ENCODE results near the gene YWHAE. TPM values are rescaled to one million over a fixed set of nuclear protein-coding genes. Genes with fewer than 3 reads are reported as not detected.
"Not testable (repeated sequence)": the region's sequence is repeated elsewhere in the genome, so short reads cannot be mapped to it uniquely, and the experiment has no call there.

YWHAE gene
- total RNA-seq, 1 experiment from 2014 or later = 370 TPM

DNA sequence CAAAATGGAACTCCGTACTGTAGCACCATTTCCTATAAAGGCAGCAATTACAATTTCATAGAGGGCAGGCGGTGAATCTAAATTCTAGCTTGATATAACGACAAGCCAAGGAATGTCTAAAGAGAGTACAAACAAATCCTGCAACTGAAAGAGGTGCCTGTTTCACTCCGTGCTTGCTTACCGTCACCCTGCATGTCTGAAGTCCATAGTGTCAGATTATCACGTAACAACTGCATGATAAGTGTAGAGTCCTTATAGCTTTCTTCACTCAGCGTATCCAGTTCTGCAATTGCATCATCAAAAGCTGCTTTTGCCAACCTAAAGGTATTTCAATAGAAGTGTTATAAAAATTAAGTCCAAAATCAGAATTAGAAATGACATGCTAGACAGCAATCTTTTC is 46.0 kb downstream of the YWHAE start:
- Histone ChIP-seq H3K4me3 (no peak overlapping the region), H3K4me1 (replicated peaks) (no peaks in the 10 kb centered on the region), H3K9me3 (replicated peaks) (no peaks in the 10 kb centered on the region), H3K27me3 (replicated peaks) (no peaks in the 10 kb centered on the region), H3K27ac (no peak overlapping the region), H3K36me3 (peaks cover 87% of the 10 kb centered on the region)
- no peak for DNase-seq (ENCODE audit: low read depth in 1 of 2, low spot score in 2 of 2)

DNA sequence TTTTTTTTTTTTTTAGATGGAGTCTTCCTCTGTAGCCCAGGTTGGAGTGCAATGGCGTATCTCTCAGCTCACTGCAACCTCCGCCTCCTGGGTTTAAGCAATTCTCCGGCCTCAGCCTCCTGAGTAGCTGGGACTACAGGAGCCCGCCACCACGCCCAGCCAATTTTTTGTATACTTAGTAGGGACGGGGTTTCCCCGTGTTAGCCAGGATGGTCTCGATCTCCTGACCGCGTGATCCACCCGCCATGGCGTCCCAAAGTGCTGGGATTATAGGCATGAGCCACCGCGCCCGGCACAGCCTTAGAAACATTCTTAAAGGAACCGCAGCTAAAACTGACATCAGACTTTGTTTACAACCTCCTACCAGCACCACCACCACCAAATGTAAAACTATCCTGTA is 47.5 kb downstream of the YWHAE start:
- not testable (repeated sequence) for DNase-seq (ENCODE audit: low read depth in 1 of 2, low spot score in 2 of 2); H3K4me3 ChIP-seq

DNA sequence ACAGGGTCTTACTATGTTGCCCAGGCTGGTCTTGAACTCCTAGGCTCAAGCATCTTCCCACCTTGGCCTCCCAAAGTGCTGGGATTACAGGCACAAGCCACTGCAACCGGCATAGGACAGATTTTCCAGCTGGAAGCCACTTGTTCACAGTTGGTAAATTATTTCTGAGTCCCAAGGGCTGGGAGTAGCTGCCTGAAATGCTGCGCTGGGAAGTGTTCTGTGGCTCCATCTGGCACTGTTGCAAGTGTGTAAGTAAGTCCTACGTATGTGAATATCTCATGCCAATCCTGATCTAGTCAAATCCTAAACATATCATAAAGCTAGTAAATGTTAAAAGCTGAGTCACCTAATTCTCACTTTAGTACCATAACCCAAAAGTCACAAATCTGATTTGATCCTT is 48.1 kb downstream of the YWHAE start:
- no peak overlapping the region for H3K27ac ChIP-seq
- peaks cover 15% of the 10 kb centered on the region for H3K4me1 ChIP-seq (replicated peaks)
- no peaks in the 10 kb centered on the region for H3K9me3 ChIP-seq (replicated peaks)
- peaks cover 91% of the 10 kb centered on the region for H3K36me3 ChIP-seq
- H3K4me3 ChIP-seq = no peak overlapping the region
- no peak for DNase-seq (ENCODE audit: low read depth in 1 of 2, low spot score in 2 of 2)
- no peaks in the 10 kb centered on the region for H3K27me3 ChIP-seq (replicated peaks)

More for the DNA sequence above, 47.5 kb downstream of the YWHAE start:
- H3K27me3 ChIP-seq (replicated peaks); H3K9me3 ChIP-seq (replicated peaks); H3K27ac ChIP-seq: not testable (repeated sequence)
- H3K4me1 ChIP-seq (replicated peaks) = peaks cover 13% of the 10 kb centered on the region
- peaks cover 89% of the 10 kb centered on the region for H3K36me3 ChIP-seq

DNA sequence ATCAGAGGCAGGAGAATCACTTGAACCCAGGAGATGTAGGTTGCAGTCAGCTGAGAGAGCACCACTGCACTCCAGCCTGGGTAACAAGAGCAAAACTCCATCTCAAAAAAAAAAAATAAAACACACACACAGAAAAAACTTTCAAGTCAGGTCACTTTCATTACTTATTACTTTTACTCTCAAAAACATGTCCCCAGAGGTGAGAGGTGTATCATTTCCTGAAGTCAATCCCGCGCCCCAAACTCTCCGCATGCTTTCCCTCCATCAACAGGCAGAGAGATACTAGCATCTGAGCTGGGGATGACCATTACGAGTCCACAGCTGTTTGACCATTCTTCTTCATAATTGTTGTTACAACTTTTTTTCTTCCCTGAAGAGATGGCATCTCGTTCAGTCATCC is 48.7 kb downstream of the YWHAE start:
- no peak overlapping the region for H3K27ac ChIP-seq
- peaks cover 91% of the 10 kb centered on the region for H3K36me3 ChIP-seq
- no peaks in the 10 kb centered on the region for H3K9me3 ChIP-seq (replicated peaks)
- H3K4me3 ChIP-seq = no peak overlapping the region
- H3K4me1 ChIP-seq (replicated peaks) = peaks cover 15% of the 10 kb centered on the region
- no peaks in the 10 kb centered on the region for H3K27me3 ChIP-seq (replicated peaks)
- DNase-seq (ENCODE audit: low read depth in 1 of 2, low spot score in 2 of 2) = no peak

DNA sequence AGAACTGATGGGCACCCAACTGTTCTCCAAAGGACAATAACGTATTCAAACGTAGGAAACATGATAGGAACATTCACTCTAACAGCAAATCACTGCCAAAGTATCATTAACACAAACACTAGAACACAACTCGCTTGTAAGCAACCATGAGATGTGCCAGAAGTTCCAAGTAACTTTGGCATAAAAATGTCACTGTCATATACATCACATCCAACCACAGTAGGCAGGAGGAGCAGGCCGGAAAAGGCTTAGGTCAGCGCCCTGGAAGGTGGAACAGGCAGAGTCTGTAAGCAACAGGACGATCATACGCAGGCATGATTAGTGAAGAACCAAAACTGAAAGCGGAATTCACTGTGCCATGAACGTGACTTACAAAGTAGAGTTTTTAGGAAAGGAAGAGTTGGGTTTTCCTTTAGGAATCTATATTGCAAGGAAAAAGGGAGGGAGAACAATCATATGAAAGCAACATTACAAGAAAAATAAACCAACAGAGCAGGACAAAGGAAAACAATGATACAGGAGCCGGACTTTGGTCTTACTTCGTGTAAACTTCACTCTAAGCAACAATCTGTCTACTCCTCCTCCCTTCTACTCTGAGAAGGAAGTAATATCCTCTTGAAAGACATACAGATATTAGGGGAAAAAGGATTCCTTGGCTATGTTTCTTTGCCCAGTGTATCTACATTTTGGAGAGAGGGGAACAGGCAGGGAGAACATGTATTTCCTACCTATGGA is 52.3 kb downstream of the YWHAE start:
- no peaks in the 10 kb centered on the region for H3K9me3 ChIP-seq (replicated peaks)
- peaks cover 15% of the 10 kb centered on the region for H3K4me1 ChIP-seq (replicated peaks)
- peak overlapping the region; percentile 3 for H3K4me3 ChIP-seq
- H3K36me3 ChIP-seq = peaks cover 91% of the 10 kb centered on the region
- no peaks in the 10 kb centered on the region for H3K27me3 ChIP-seq (replicated peaks)
- DNase-seq (ENCODE audit: low read depth in 1 of 2, low spot score in 2 of 2) = peak in 1 of 2 experiments; percentile 52
- peak overlapping the region; percentile 8 for H3K27ac ChIP-seq

DNA sequence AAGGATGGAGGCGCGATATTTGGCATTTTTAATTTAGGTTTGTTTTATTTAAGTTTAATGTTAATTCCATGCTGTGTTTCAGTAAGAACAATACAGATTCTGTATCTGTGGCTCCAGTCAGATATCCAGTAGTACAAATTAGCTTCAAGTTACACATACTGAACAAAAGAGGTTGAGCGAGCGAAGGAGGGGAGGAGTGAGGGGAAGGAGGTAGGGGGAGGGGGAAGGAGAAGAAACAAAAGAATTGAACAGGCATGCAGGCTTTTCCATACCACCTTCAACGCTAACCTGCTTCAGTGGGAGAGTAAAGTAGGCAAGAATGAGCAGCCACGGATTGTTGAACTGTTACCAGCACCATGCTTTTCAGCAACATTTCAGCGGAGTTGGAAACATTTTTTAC is 55.5 kb downstream of the YWHAE start:
- Histone ChIP-seq H3K4me1 (replicated peaks) (peaks cover 15% of the 10 kb centered on the region), H3K36me3 (peaks cover 64% of the 10 kb centered on the region), H3K27me3 (replicated peaks) (no peaks in the 10 kb centered on the region), H3K4me3 (no peak overlapping the region), H3K9me3 (replicated peaks) (no peaks in the 10 kb centered on the region), H3K27ac (no peak overlapping the region)
- DNase-seq (ENCODE audit: low read depth in 1 of 2, low spot score in 2 of 2) = no peak

DNA sequence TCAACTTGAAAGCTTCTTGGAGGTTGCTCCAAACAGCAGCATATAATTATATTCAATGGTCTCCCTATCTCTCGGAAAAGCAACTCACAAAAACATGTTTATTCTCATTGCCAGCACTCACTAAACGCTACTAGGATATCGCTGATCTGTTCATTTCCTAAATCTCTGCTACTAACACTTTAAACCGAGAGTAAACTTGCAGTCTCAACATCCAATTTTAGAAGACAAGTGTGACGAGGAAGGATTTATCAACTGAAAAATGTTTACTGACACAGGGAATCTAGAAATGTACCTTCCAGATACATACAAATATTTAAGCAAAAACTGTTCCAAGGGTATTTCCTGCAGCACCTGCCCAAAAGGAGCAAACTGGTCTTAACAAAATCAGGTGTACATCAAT is 56.5 kb downstream of the YWHAE start:
- Histone ChIP-seq H3K4me1 (replicated peaks) (peaks cover 13% of the 10 kb centered on the region), H3K27ac (no peak overlapping the region), H3K9me3 (replicated peaks) (no peaks in the 10 kb centered on the region), H3K27me3 (replicated peaks) (no peaks in the 10 kb centered on the region), H3K36me3 (peaks cover 55% of the 10 kb centered on the region), H3K4me3 (no peak overlapping the region)
- no peak for DNase-seq (ENCODE audit: low read depth in 1 of 2, low spot score in 2 of 2)

DNA sequence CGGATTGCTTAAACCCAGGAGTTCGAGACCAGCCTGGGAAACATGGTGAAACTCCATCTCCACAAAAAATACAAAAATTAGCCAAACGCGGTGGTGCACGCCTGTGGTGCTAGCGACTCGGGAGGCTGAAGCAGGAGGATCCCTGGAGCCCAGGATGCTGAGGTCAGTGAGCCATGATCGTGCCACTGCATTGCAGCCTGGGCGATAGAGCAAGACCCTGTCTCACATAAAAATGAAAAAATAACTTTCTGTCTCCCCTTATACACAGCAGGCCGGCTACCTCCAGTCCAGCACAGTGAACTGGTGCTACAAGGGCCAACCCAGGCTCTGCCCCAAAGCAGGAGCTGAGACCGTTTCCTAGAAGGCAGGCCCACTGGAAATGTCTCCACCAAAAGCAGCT is 59.7 kb downstream of the YWHAE start:
- peaks cover 28% of the 10 kb centered on the region for H3K36me3 ChIP-seq
- no peak for DNase-seq (ENCODE audit: low read depth in 1 of 2, low spot score in 2 of 2)
- H3K4me3 ChIP-seq = no peak overlapping the region
- no peaks in the 10 kb centered on the region for H3K27me3 ChIP-seq (replicated peaks)
- H3K27ac ChIP-seq = no peak overlapping the region
- H3K4me1 ChIP-seq (replicated peaks) = no peaks in the 10 kb centered on the region
- no peaks in the 10 kb centered on the region for H3K9me3 ChIP-seq (replicated peaks)

DNA sequence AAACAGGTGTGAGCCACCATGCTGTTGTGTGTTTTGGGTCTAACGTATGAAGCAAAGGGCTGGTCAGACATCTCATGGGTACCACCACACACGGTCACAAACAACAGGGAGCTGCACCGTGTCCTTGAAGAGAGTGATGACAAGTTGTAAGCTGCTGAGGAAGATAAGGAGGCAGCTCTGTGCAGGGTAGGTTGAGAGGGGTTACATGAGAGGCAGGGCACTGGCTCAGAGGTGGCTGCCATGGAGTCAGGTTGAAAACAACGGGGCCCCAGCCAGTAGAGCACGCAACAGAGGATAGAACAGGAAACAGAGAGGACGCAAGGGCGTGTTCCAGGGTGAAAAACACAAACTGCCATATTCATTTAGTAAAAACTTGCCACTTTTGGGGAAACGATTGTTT is 68.3 kb downstream of the YWHAE start:
- Histone ChIP-seq H3K36me3 (no peaks in the 10 kb centered on the region), H3K4me1 (replicated peaks) (no peaks in the 10 kb centered on the region), H3K4me3 (no peak overlapping the region), H3K27ac (no peak overlapping the region), H3K9me3 (replicated peaks) (no peaks in the 10 kb centered on the region), H3K27me3 (replicated peaks) (no peaks in the 10 kb centered on the region)
- DNase-seq (ENCODE audit: low read depth in 1 of 2, low spot score in 2 of 2) = no peak

DNA sequence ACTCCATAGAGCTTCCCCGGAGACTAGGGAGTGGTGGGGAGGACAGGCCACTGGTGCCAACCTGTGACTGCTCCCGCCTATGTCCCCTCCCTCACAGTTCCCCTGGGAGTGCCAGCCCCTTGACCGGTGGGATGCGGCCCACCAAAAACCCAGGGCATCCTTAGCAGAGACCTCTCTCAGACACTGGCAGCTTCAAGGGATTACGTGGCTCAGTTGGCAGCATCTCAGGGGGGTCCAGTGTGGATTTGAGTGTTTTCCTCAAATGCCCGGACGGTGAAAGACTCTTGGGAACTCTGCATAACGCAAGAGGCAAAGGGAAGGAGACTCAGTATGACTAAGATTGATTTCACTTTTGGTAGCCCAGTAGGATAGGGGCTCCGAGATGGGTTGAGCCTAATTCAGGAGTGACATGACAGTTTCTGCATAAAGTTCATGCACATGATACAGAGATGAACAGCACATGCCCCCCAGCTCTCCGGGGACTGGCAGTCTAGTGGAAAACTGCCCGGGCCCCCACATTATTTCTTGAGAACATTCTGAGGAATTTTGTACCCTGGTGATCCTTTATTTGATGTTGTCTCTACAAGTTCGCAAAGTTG is 70.2 kb downstream of the YWHAE start:
- H3K27me3 ChIP-seq (replicated peaks) = no peaks in the 10 kb centered on the region
- no peaks in the 10 kb centered on the region for H3K4me1 ChIP-seq (replicated peaks)
- no peak overlapping the region for H3K27ac ChIP-seq
- H3K36me3 ChIP-seq = no peaks in the 10 kb centered on the region
- no peak overlapping the region for H3K4me3 ChIP-seq
- DNase-seq (ENCODE audit: low read depth in 1 of 2, low spot score in 2 of 2) = no peak
- H3K9me3 ChIP-seq (replicated peaks) = no peaks in the 10 kb centered on the region

DNA sequence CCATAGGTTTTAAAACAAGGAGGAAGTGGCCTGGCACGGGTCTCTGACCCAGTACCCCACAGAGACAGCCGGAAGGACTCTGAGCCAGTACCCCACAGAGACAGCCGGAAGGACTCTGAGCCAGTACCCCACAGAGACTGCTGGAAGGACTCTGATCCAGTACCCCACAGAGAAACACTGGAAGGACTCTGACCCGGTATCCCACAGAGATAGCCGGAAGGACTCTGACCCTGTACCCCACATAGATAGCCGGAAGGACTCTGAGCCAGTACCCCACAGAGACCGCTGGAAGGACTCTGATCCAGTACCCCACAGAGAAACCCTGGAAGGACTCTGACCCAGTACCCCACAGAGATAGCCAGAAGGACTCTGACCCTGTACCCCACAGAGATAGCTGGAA is 71.6 kb downstream of the YWHAE start:
- Histone ChIP-seq H3K27ac (no peak overlapping the region), H3K36me3 (no peaks in the 10 kb centered on the region), H3K27me3 (replicated peaks) (no peaks in the 10 kb centered on the region; the same call in 1 of the 2 replicates), H3K4me1 (replicated peaks) (no peaks in the 10 kb centered on the region), H3K9me3 (replicated peaks) (no peaks in the 10 kb centered on the region), H3K4me3 (no peak overlapping the region)
- DNase-seq (ENCODE audit: low read depth in 1 of 2, low spot score in 2 of 2) = no peak

DNA sequence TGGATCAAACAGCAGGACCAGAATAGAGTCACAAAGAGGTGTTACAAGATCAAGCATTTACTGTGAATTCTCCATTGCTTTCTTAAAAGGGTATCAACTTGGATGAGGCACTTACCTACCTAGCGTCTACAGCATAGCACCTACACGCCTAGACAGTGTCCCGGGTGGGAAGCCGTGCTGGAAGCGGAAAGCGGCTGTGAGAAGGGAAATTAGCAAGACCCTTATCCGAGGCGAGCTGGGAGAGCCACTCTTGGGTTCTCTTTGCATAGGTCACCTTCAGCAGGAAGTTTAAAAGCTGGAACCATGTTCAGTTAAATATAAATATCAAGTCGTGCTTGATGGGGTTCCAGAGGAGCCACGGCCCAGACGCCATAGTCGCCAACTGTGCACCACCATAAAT is 74.3 kb downstream of the YWHAE start:
- H3K4me1 ChIP-seq (replicated peaks) = no peaks in the 10 kb centered on the region
- no peaks in the 10 kb centered on the region; the same call in 1 of the 2 replicates for H3K27me3 ChIP-seq (replicated peaks)
- no peak overlapping the region for H3K27ac ChIP-seq

DNA sequence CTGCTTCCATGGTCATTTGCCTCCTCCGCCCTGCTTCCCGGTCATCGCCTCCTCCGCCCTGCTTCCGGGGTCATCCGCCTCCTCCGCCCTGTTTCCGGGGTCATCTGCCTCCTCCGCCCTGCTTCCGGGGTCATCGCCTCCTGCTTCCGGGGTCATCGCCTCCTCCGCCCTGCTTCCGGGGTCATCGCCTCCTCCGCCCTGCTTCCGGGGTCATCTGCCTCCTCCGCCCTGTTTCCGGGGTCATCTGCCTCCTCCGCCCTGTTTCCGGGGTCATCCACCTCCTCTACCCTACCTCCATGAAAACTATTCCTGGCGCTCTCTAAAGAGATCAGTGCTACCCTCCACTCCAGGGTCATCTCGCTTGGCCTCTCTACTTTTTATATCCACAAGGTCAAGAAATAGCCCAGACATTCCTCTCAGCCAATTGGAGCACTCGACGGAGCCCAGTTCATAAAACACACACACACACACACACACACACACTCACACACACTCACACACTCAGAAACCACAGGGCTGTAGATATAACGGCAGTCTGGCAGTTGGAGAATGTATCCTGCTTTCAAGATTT is 75.7 kb downstream of the YWHAE start:
- Histone ChIP-seq H3K4me1 (replicated peaks) (no peaks in the 10 kb centered on the region), H3K27ac (no peak overlapping the region), H3K27me3 (replicated peaks) (no peaks in the 10 kb centered on the region; the same call in 1 of the 2 replicates), H3K4me3 (no peak overlapping the region), H3K36me3 (no peaks in the 10 kb centered on the region), H3K9me3 (replicated peaks) (no peaks in the 10 kb centered on the region)
- no peak for DNase-seq (ENCODE audit: low read depth in 1 of 2, low spot score in 2 of 2)

More for the DNA sequence above, 74.3 kb downstream of the YWHAE start:
- H3K36me3 ChIP-seq = no peaks in the 10 kb centered on the region
- H3K4me3 ChIP-seq = no peak overlapping the region
- DNase-seq (ENCODE audit: low read depth in 1 of 2, low spot score in 2 of 2) = no peak
- H3K9me3 ChIP-seq (replicated peaks) = no peaks in the 10 kb centered on the region

DNA sequence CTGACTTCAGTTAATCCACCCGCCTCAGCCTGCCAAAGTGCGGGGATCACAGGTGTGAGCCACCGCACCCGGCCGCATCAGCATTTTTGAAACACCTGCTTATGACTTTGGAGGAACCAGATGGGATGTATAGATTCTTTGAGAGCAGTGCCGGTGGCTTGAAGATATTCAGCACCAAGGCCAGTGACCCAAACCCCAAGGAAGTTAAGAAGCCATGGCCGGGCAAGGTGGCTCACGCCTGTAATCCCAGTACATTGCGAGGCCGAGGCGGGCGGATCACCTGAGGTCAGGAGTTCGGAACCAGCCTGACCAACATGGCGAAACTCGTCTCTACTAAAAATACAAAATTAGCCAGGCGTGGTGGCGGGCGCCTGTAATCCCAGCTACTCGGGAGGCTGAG is 76.7 kb downstream of the YWHAE start:
- Histone ChIP-seq H3K27me3 (replicated peaks) (no peaks in the 10 kb centered on the region; the same call in 1 of the 2 replicates), H3K27ac (no peak overlapping the region), H3K4me1 (replicated peaks) (no peaks in the 10 kb centered on the region), H3K9me3 (replicated peaks) (no peaks in the 10 kb centered on the region), H3K36me3 (no peaks in the 10 kb centered on the region), H3K4me3 (no peak overlapping the region)
- DNase-seq (ENCODE audit: low read depth in 1 of 2, low spot score in 2 of 2) = no peak

All from SJSA1 (cell line).